22Rv1 (cell line): ENCODE results near the gene MAP4K3.

Experiments
- CTCF ChIP-seq: fragments of 450-650 bp; IDR thresholded peaks from 2 replicates; pipeline ENCODE4 v1.5.1; 2017; ENCODE audit warnings: mild to moderate bottlenecking
- ZFX ChIP-seq: fragments of 450-650 bp; IDR thresholded peaks from 2 replicates; pipeline ENCODE4 v1.6.1; 2017; ENCODE audit warnings: antibody characterized with exemption, borderline replicate concordance

- TF ChIP-seq CTCF (no peak), ZFX (no peak)
Measured at GRCh38 chr2:39383146-39383545, 53.9 kb downstream of the MAP4K3 start.
